Cardiac septum (tissue), 1 donor: Measurements from ENCODE around the gene TEDC2. TPM values are rescaled to one million over a fixed set of nuclear protein-coding genes. Genes with fewer than 3 reads are reported as not detected.
A peak's percentile ranks its signal among the peaks of the same experiment; 100 is the strongest.

ENCODE experiments used
- DNase-seq: peaks from one replicate; pipeline ENCODE4 v3.0.0-alpha.2; 2020; ENCODE audit warnings: low spot score
- intact Hi-C: fragments of 100-400 bp; cut with DNase I; formaldehyde crosslinking; loops from one replicate; pipeline ENCODE4 v1.14.0; 2022
- long read RNA-seq: library from polyadenylated mRNA; unstranded; transcript quantifications from one replicate; pipeline ENCODE4 v2.0.0, GENCODE V29; 2021
- total RNA-seq: library from RNA; stranded (reverse); fragmentation: NEBNext Ultra II Directional; extraction: Animal tissue kit (Norgen Biotek cat#: 25700); gene quantifications from one replicate; pipeline ENCODE4 v1.2.1, GENCODE V29; 2021
- donor health status: DM: no; HTN: no; CAD: no.

The TEDC2 gene, protein sequence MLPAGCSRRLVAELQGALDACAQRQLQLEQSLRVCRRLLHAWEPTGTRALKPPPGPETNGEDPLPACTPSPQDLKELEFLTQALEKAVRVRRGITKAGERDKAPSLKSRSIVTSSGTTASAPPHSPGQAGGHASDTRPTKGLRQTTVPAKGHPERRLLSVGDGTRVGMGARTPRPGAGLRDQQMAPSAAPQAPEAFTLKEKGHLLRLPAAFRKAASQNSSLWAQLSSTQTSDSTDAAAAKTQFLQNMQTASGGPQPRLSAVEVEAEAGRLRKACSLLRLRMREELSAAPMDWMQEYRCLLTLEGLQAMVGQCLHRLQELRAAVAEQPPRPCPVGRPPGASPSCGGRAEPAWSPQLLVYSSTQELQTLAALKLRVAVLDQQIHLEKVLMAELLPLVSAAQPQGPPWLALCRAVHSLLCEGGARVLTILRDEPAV
- total RNA-seq: 0.51 TPM
- long read RNA-seq, partial matches to known transcripts: 0 of 1 reads
- long read RNA-seq, other reads (novel, unspliced or antisense): 0 of 1 reads

DNA sequence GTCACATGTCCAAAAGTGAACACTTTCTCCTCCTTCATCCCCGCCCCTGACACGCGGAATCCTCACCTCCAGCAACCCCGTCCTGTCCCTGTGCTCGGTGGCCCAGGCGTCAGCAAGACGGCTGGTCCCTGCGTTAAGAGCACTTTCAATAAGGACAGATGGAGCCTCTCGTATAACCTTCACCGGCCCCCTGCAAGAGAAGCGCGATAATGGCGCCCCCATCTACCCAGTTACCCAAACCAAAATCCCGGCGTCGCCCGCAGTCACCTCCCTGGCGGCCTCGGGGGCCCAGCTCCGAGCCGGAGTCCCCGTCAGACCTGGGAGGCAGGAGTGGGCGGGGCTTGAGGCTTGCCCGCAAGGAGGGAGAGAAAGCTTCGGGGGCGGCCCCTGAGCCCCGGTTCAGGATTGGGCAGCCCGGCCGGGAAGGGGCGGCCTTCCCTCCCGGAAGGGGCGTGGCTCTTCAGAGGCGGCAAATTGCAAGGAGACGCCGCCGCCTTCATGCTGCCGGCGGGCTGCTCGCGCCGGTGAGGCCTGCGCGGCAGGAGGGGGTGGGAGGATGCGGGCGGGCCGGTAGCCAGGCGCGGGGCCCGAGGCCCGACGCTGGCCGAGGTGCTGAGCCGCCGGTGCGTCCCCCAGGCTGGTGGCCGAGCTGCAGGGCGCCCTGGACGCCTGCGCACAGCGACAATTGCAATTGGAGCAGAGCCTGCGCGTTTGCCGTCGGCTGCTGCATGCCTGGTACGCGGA is at the start of gene TEDC2:
Gene TEDC2, plus strand, starts transcription at position 463 of the 744 bp plus-strand sequence. Its CDS starts 36 bp downstream, at position 499.
- peak; percentile 97 for DNase-seq
- intact Hi-C loops: no loop called here

DNA sequence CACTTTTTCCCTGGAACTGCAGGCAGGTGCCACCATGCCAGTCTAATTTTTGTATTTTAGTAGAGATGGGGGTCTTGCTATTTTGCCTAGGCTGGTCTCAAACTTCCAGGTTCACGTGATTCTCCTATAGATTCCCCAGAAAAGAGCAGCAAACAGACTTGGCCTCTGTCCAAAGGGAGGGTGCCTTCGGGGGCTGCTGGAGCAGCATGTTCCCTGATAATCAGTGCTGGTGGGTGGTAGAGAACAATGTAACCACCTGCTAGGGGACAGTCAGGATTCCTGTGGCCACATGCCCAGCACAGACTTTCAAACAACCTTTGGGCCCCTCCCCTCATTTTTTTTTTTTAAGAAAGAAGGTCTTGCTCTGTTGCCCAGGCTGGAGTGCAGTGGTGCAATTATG is 44.8 kb upstream of the TEDC2 start:
- peak; percentile 24 for DNase-seq
- intact Hi-C loops: no loop called here

DNA sequence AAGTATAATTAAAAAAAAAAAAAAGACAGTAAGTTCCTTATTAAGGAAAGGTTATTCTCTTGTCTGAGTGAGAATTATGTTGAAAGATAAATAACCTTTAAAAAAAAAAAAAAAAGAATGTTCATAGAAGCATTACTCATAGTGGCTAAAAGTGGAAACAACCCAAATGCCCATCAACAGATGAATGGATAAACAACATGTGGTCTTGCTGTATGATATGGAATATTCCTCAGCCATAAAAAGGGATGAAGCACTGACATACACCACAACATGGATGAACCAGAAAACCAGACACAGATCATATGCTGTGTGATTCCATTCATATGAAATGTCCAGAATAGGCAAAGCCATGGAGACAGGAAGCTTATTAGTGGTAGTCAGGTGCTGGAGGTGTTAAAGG is 39.9 kb upstream of the TEDC2 start:
- intact Hi-C loops: no loop called here
- no peak for DNase-seq

DNA sequence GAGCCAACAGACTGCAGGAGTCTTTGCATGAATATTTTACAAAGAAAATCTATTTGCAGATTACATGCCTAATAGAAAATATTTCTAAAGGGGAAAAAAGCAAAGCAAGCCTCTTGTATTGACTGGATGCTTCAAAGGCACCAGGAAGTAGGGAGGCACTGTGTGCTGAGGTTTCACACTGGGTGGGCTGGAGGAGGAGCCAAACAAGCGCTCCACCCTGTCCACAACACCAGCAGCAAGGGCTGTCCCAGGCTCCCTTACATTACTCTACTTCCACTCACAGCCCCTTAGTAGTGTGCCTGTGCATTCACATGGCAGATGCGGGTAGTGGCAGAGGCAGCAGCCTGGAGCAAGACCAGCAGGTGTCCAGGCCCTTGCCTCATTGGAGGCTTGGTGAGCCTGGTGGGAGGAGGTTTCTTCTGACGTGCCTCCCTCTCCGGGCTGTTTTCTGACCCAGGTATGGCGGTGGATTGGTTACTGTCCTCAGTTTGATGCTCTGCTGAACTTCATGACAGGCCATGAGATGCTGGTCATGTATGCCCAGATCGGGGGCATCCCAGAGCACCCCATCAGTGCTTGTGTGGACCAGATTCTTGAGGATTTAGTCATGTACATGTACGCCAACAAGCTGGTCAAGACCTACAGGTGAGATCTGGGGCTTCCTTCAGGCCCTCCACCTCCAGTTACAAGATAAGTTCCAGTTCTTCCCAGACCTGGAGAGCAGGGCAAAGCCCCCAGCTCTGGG is 37.6 kb upstream of the TEDC2 start:
- no peak for DNase-seq
- intact Hi-C loops: no loop called here

DNA sequence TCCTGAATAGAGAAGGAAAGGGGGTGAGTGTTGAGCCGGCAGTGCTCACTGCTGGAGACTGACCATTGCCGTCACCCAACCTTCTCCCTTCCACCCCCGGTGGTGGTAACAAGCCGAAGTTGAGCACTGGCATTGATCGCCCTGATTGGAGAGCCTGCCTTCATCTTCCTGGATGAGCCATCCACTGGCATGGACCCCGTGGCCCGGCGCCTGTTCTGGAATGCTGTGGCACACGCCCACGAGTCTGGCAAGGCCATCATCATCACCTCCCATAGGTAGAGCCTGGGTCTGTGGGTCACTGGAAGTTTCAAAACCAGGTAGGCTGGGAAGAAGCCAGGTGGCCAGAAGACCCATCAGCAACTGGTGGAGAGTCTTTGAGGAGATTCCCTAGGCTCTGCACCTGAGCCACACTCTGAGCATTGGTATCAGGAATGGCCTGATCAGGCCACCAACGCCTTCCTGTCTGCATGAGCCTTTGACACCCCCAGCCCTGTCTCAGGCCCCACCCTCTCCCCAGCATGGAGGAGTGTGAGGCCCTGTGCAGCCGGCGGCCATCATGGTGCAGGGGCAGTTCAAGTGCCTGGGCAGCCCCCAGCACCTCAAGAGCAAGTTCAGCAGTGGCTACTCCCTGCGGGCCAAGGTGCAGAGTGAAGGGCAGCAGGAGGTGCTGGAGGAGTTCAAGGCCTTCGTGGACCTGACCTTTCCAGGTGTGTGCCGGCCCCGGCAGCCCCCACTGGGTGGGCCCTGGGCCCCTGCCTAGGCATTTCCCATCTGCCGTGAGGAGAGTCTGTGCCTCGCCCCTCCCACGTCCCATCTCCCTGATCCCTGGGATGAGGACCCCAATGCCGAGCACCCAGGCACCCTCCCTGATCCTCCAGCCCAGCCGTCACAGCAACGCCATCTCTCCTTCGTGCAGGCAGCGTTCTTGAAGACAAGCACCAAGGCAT is 35.6 kb upstream of the TEDC2 start:
- intact Hi-C loops: loop anchor here (5.0 kb wide), 1 partner anchor 73 kb away; no protein-coding TSS in a partner anchor
- DNase-seq: no peak

DNA sequence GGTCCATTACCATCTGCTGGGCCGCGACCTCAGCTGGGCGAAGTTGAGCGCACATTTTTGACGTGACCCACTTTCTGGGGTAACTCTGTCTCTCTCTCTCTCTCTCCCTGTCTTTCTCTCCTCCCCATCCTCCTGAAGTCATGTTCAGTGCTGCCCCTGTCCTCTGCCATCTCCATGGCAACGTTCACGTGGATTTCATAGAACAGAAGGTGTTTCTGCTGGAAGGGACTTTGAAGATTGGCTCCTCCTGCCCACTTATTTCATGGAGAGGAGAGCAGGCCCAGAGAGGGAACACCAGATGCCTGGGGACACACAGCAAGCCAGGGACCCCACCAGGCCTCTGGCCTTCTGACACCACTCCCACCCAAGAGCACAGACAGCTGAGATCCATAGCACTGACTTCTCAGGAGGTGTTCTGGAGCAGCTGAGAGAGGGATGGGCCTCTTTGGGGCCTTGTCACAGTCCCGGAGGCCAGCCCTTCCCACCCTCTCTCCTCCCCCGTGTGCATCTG is 34.8 kb upstream of the TEDC2 start:
- intact Hi-C loops: loop anchor here (5.0 kb wide), 1 partner anchor 72 kb away; no protein-coding TSS in a partner anchor
- no peak for DNase-seq

DNA sequence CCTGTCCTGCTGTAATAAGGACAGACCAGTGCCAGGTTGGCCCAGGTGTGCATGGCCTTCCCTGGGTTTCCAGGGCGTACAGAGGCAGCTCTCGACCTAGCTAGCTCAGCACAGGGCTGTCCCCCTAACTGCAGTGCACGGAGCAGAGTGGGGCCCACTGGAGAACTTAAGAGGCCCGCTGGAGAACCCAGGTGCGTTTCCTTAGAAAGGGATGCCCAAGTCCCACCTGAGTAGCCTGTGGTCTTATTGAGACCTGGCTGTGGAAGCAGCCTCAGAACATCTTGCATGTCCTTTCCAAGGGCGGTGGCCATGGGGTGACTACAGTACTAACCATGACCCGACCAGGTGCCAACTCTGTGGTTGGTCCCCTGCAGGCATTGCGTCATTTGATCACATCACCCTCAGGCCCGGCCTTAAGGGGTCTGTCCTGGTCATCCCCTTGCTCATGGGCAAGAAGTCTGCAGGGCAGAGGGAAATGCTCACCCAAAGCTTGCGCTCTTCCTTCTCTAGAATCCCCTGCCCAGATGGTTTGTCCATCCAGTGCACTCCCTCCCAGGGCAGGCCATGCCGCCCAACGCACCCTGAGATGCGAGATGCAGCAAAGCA is 34.0 kb upstream of the TEDC2 start:
- intact Hi-C loops: loop anchor here (5.0 kb wide), 1 partner anchor 71 kb away; no protein-coding TSS in a partner anchor
- DNase-seq: no peak

DNA sequence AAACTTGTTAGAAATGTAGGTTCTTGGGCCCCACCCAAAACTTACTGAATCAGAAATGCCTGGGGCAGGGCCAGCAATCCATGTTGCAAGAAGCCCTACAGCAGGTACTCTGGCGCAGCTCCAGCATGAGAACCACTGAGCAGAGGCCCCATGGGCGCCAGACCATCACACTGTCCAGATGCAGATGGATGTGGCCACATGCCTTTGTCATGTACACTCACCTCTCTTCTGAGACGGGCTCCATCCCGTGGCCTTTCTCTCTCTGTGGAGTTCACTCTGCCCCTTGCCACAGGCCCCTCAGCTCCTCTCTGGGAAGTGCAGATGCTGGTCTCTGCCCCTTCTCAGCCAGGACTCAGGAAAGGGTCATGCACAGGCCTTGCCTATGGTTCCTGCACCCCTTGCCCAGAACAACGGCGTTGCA is 33.0 kb upstream of the TEDC2 start:
- intact Hi-C loops: loop anchor here (5.0 kb wide), 1 partner anchor 70 kb away; no protein-coding TSS in a partner anchor
- no peak for DNase-seq

DNA sequence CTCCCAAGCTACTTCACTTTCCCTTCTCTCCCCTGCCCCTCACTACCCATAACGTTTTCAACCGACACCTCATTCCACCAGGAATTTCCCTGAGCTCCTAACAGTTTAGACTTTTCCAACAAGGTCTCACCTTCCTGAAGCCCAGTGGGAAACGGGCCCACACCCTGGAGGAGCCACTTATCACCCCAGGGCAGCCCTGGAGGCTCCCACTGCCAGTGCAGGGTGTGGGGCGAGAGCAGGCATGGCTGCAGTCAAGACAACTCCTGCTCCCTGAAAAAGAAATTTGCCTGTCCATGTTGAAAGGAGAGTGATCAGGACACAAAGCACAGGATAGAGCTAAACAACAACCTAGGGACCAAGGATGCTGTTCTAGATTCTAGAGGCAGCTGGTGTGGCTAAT is 32.4 kb upstream of the TEDC2 start:
- intact Hi-C loops: loop anchor here (5.0 kb wide), 1 partner anchor 70 kb away; no protein-coding TSS in a partner anchor
- DNase-seq: no peak

DNA sequence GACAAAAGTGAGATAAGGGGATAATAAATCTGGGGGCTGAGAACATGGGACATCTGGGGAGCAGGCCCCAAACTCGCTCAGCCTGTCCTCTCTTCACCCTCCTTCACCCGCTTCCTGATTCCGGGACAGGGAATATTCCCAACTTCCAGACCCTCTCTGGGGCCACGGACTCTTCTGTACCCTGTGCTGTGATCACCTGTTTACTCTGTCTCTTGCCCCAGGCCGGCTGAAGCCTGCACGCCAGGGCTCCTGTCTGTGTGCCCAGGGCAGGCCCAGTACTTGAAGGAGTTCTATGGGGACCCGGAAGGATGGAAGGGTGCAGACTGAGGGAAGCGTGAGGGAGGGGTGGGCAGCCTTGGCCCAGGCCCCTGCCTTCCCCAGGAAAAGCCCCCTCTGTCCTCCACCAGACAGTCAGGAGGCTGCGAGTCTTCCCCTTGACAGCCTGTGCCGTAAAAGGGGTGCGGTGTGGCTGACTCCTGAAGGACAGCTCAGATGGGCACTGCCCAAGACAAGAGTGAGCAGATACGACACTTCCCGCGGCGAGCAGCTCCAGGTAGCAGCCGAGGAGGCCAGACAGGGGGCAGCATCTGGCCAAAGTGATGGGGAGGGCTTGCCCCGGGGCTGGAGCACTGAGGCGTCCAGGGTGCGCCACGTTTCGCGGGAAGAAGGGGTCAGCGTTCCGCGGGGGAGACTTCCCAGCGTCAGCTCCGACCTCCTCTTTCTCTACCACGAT is 31.7 kb upstream of the TEDC2 start:
- intact Hi-C loops: loop anchor here (2.0 to 5.0 kb wide), 2 partner anchors 69 to 87 kb away; partner anchors contain the start of gene ABCA3
- no peak for DNase-seq

DNA sequence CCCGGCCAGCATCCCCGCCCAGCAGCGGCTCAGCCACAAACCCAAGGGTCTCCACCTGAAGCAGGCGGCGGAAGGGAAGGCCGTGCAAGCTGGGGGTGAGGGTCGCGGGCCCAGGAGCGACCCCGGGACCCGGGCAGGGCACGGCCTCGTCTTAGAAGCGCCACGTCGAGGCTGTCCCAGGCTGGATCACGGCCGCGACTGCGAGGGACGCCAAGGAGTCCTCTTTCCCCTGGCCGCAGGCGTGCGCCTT is 31.2 kb upstream of the TEDC2 start:
- DNase-seq: no peak
- intact Hi-C loops: loop anchor here (2.0 to 5.0 kb wide), 2 partner anchors 69 to 88 kb away; partner anchors contain the start of gene ABCA3

DNA sequence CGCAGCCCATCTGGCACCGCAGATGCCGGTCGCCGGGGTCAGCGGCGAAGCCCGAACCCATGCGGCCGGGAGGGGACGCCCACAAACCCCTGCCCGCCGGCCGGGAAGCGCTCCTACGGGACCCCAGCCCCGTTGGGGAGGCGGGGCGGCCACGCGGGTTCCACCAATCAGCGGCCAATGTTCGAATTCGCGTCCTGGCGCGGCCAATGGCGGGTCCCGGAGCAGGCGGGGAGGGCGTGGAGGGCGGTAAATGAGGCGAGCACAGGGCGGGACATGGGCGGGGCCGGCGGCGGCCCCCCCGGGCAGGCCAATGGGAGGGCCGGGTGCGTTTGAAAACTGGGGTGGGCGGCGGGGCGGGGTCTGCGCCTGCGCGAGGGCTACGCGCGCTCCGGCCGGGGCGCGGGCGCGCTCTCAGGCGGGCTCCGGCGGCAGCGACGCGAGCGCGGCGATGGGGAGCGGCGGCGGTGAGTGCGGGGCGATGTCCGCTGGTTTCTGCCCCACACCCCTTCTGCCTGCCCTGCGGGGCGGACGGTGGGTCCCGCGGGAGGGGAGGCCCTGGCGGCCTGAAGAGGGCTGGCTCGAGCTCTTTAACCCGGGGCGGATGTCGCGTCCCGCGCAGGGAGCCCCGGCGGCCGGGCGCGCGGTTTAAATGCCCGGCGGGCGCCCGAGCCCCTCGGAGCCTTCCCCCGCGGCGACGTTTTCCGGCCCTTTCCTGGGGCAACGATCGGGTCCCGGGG is 30.7 kb upstream of the TEDC2 start, which contains the start of gene CCNF:
Gene CCNF, plus strand, starts transcription at position 414 of the 737 bp plus-strand sequence. Its CDS starts 35 bp downstream, at position 449.
- intact Hi-C loops: loop anchor here (2.0 to 5.0 kb wide), 2 partner anchors 68 to 88 kb away; partner anchors contain the start of gene ABCA3
- peak; percentile 99 for DNase-seq

DNA sequence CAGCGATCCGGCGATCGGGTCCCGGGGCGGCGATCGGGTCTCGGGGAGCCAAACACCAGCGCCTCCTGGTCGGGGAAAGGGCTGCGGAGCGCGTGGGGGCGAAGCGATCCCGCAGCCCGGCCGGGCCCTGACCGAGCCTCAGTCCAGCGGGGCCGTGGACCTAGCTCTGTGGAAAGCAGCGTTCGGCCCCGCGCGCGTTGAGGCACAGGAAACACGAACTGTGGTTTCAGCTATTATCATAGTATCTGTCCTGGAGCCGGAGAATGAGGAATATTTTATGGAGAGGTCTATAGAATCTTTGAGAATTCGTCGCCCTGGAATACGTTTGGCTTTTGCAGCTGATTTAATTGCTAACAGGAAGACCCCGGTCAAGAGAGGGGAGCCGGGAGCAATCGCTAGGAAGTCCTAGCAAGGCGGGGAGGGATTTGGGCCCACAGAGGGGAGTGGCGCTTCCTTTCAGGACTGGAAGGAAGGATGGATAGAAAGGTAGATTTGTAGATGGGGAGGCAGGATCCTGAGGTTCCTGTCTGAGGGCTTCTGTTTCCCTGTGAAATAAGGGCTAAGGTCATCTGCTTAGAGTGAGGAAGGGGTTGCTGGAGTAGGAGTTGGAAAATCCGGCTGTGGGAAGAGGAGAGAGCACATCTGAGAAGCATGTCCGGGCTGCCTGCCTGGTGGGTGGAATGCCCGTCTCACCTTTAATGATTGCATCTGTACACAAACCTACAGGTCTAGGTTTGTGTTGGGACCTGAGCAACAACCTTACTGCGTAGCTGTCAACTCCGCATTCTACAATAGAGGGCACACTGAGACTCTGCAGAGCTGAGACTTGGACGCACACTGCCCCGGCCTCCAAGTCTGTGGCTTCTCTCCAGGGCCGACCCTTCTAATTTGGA is 29.9 kb upstream of the TEDC2 start:
- intact Hi-C loops: loop anchor here (2.0 to 5.0 kb wide), 2 partner anchors 67 to 89 kb away; partner anchors contain the start of gene ABCA3
- no peak for DNase-seq

DNA sequence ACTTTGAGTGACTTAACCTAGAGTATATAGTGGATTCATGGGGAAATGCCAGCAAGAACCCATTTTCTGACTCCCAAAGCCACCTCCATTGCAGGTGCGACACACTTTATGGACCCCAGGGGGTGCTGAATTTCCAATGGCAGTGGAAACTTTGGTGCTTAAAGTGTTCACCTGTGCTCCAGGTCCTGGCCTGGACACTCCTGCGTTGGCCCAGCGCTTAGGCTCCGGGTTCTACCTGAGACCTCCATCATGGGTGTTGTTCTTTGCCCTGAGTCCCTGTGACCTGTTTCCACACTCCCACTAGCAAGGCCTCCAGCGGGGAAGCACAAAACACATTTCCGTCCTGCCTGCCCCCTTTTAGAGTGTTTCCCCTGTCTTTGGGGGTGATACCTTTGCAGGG is 27.6 kb upstream of the TEDC2 start:
- DNase-seq: no peak
- intact Hi-C loops: no loop called here

DNA sequence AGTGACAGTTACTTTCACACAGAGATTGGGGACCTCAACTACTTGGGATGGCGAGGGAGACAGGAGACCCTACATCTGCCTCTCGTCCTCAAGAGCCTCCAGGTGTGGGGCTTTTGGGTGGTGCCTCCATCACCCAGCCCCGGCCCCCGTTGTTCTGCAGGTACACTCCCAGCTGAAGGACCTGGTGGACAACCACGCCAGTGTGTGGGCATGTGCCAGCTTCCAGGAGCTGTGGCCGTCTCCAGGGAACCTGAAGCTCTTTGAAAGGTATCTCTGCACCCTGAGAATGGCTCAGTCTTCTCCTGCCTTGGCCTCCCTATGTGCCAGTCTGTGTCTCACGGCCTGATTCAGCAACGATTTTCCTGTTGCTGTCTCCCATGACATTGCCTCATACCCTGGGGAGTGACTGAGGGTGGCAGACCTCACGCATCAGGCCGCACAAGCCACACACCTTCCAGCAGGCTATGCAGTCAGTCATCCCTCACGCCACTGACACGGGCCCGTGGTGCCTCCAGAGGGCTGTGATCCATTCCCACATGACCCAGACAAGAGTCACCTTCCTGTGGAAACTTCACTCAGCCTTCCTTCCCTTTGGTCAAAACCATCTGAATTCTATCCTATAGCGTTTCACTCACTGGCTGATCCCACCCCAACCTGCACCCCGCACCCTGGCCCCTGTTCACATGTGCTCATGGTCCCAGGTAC is 27.0 kb upstream of the TEDC2 start:
- intact Hi-C loops: no loop called here
- DNase-seq: no peak
